SK-N-MC (cell line): Measurements from ENCODE around the gene PIK3CD.

Source experiments
- DNase-seq: peaks from one replicate; pipeline ENCODE4 v3.0.0-alpha.2; 2011; ENCODE audit warnings: low read depth, low spot score
- H3K27ac ChIP-seq: fragments of 200-600 bp; sonication (generic); 2 replicates; pipeline ENCODE4 v1.5.1; 2016; ENCODE audit warnings: mixed run types
- H3K36me3 ChIP-seq: fragments of 200-600 bp; sonication (generic); 2 replicates; pipeline ENCODE4 v1.6.1; 2017; ENCODE audit warnings: antibody characterized with exemption, low read length, mixed read lengths; ENCODE audit not compliant: insufficient read depth
- H3K4me3 ChIP-seq: fragments of 200-600 bp; sonication (generic); 2 replicates; pipeline ENCODE4 v1.5.1; 2016
- H3K9ac ChIP-seq: fragments of 200-600 bp; sonication (generic); 2 replicates; pipeline ENCODE4 v1.8.0; 2017; ENCODE audit warnings: mixed run types, mixed read lengths; ENCODE audit not compliant: insufficient read length
- H3K9me3 ChIP-seq: fragments of 200-600 bp; sonication (generic); 2 replicates; pipeline ENCODE4 v1.6.1; 2017; ENCODE audit warnings: low read depth, mild to moderate bottlenecking, antibody characterized with exemption, low read length, moderate library complexity, mixed read lengths
- EZH2 ChIP-seq: fragments of 200-600 bp; sonication (generic); IDR thresholded peaks from one replicate; pipeline ENCODE4 v1.6.1; 2017; ENCODE audit warnings: antibody characterized with exemption
- FOXP2 ChIP-seq: optimal IDR thresholded peaks from 2 replicates; pipeline ENCODE3; 2011; ENCODE audit warnings: mild to moderate bottlenecking, moderate library complexity; ENCODE audit not compliant: insufficient read depth; ENCODE audit errors: extremely low read length, control extremely low read depth
- POLR2AphosphoS5 ChIP-seq: IDR thresholded peaks from 2 replicates; pipeline ENCODE4 v1.6.1; 2012; ENCODE audit warnings: mild to moderate bottlenecking, low read depth, low read length, borderline replicate concordance

PIK3CD gene

DNA sequence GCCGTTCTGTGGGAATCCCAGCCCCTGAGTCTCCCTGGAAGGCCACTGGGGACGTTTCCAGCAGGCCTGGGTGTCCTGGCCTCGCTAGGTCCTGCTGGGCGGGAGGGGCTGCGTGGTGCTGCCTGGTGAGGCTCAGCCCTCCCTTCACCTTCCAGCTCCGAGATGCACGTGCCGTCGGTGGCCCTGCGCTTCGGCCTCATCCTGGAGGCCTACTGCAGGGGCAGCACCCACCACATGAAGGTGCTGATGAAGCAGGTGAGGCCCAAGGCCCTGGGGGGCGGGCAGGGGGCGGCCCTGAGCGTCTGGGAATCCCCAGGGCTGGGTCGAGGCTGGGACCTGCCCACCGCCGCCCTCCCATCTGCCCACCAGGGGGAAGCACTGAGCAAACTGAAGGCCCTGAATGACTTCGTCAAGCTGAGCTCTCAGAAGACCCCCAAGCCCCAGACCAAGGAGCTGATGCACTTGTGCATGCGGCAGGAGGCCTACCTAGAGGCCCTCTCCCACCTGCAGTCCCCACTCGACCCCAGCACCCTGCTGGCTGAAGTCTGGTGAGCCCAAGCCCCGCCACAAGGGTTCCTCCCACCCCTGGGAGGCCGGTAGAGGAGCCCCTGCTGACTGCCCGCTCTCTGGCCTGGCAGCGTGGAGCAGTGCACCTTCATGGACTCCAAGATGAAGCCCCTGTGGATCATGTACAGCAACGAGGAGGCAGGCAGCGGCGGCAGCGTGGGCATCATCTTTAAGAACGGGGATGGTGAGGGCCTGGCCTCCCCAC is 70.3 kb downstream of the PIK3CD start:
- TF ChIP-seq FOXP2 (no peak), POLR2AphosphoS5 (no peak), EZH2 (no peak)
- no peaks in the 10 kb centered on the region for H3K9me3 ChIP-seq
- no peak for DNase-seq
- H3K27ac ChIP-seq, result no peak overlapping the region
- H3K4me3 ChIP-seq, result no peak overlapping the region
- no peak overlapping the region for H3K9ac ChIP-seq
- no peaks in the 10 kb centered on the region for H3K36me3 ChIP-seq

DNA sequence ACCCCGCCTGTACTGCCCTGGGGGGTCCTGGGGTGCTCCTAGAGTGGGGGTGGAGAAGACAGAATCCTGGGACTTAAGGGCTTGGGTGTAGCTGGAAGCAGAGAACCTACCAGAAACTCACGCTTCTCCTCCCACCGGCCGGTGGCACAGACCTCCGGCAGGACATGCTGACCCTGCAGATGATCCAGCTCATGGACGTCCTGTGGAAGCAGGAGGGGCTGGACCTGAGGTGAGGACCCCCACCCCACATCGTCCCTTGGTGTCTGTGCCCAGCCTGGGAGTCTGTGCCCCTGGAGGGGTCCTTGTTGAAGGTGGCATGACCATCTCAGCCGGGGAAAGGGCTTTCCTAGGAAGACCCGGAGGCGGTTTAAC is 70.8 kb downstream of the PIK3CD start:
- H3K36me3 ChIP-seq, result no peaks in the 10 kb centered on the region

DNA sequence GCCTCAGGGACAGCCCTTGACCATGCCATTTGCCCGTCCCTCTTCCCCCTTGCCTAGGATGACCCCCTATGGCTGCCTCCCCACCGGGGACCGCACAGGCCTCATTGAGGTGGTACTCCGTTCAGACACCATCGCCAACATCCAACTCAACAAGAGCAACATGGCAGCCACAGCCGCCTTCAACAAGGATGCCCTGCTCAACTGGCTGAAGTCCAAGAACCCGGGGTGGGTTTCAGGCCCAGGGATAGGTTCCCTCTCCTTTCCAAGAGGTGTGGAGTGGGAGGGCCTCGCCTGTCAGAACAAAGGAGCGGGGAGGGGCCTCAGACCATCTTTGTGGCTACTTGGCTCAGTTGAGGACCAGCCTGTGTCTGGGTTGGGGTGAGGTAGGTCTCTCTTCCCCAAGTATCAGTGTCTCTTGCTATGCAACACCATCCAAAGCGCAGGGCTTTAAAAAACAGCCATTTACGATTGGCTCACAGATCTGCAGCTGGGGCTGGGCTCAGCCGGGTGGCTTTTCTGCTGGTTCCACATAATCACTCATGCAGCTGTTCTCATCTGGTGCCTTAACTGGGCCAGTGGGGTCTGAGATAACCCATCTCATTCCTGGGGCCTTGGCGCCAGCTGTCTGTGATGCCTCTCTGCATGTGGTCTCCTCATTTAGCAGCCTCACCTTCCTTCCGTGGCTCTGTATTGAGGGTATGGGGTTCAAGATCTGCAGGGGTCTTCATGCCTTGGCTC is 71.7 kb downstream of the PIK3CD start:
- no peak for DNase-seq
- H3K27ac ChIP-seq, result no peak overlapping the region

More for the DNA sequence above, 70.8 kb downstream of the PIK3CD start:
- Histone ChIP-seq H3K9me3 (no peaks in the 10 kb centered on the region), H3K4me3 (no peak overlapping the region), H3K27ac (no peak overlapping the region), H3K9ac (no peak overlapping the region)
- DNase-seq, result no peak
- no peak for TF ChIP-seq EZH2
- TF ChIP-seq FOXP2, result no peak
- TF ChIP-seq POLR2AphosphoS5, result no peak

DNA sequence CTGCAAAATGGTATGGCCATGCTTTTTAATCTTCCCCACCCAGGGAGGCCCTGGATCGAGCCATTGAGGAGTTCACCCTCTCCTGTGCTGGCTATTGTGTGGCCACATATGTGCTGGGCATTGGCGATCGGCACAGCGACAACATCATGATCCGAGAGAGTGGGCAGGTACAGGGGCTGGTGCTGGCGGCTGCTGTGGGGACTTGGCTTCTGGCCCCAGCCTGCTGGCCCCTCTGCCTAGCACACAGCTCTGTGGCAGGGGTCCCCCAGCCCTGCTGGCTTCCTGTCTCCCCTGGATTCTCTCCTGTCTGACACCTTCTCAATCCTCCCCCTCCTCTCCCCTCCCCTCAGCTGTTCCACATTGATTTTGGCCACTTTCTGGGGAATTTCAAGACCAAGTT is 72.4 kb downstream of the PIK3CD start:
- Histone ChIP-seq H3K4me3 (no peak overlapping the region), H3K27ac (no peak overlapping the region), H3K9me3 (no peaks in the 10 kb centered on the region), H3K9ac (no peak overlapping the region), H3K36me3 (no peaks in the 10 kb centered on the region)
- TF ChIP-seq EZH2 (no peak), POLR2AphosphoS5 (no peak), FOXP2 (no peak)
- DNase-seq, result no peak

More for the DNA sequence above, 71.7 kb downstream of the PIK3CD start:
- no peaks in the 10 kb centered on the region for H3K36me3 ChIP-seq
- H3K9ac ChIP-seq, result no peak overlapping the region
- H3K9me3 ChIP-seq, result no peaks in the 10 kb centered on the region
- no peak overlapping the region for H3K4me3 ChIP-seq
- TF ChIP-seq POLR2AphosphoS5 (no peak), EZH2 (no peak), FOXP2 (no peak)

DNA sequence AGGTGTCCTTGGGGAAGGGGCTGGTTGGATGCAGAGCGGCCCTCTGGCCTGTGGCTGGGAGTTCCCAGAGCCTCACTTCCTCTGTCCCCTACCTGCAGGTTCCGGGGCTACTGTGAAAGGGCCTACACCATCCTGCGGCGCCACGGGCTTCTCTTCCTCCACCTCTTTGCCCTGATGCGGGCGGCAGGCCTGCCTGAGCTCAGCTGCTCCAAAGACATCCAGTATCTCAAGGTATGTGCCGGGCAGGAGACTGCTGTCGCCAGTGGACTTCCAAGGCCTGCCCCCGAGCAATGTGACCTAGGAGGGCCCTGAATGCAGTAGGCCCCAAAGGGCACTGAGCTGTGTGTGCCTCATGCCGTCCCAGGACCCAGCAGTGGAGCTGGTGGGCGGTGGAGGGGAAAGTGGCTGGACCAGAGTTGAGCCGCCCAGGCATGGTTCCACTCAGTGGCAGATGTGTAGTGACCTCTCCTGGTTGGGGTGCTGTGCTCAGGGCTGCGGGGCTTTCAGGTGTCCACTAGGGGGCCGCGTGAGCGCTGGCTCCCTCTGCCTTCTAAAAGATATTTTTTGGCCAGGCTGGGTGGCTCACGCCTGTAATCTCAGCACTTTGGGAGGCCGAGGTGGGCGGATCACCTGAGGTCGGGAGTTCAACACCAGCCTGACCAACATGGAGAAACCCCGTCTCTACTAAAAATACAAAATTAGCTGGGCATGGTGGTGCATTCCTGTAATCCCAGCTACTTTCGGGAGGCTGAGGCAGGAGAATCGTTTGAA is 73.4 kb downstream of the PIK3CD start:
- DNase-seq, result no peak
- peaks cover 4% of the 10 kb centered on the region; the same call in 1 of the 2 replicates for H3K36me3 ChIP-seq
- H3K9ac ChIP-seq, result no peak overlapping the region
- TF ChIP-seq EZH2, result no peak
- no peak for TF ChIP-seq FOXP2
- TF ChIP-seq POLR2AphosphoS5, result no peak
- H3K4me3 ChIP-seq, result no peak overlapping the region
- no peak overlapping the region for H3K27ac ChIP-seq
- H3K9me3 ChIP-seq, result no peaks in the 10 kb centered on the region

DNA sequence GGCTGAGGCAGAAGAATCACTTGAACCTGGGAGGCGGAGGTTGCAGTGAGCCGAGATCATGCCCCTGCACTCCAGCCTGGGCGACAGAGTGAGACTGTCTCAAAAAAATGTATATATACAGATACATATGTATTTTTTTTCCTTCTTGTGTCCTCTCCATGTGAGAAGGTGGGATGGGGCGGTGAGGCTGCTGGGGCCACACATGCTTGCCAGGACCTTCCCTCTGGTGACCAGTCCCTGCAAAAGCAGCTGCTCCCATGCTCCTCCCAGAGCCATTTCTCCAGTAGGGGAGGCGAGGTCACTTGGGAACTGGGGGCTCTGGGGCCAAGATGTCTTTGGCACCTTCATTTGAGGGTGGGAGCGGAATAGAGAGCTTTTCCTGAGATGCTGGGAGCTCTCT is 74.9 kb downstream of the PIK3CD start:
- TF ChIP-seq POLR2AphosphoS5 (no peak), EZH2 (no peak), FOXP2 (no peak)
- Histone ChIP-seq H3K9me3 (no peaks in the 10 kb centered on the region), H3K4me3 (no peak overlapping the region), H3K27ac (no peak overlapping the region), H3K9ac (no peak overlapping the region), H3K36me3 (peaks cover 19% of the 10 kb centered on the region)
- no peak for DNase-seq

DNA sequence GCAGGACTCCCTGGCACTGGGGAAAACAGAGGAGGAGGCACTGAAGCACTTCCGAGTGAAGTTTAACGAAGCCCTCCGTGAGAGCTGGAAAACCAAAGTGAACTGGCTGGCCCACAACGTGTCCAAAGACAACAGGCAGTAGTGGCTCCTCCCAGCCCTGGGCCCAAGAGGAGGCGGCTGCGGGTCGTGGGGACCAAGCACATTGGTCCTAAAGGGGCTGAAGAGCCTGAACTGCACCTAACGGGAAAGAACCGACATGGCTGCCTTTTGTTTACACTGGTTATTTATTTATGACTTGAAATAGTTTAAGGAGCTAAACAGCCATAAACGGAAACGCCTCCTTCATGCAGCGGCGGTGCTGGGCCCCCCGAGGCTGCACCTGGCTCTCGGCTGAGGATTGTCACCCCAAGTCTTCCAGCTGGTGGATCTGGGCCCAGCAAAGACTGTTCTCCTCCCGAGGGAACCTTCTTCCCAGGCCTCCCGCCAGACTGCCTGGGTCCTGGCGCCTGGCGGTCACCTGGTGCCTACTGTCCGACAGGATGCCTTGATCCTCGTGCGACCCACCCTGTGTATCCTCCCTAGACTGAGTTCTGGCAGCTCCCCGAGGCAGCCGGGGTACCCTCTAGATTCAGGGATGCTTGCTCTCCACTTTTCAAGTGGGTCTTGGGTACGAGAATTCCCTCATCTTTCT is 75.5 kb downstream of the PIK3CD start:
- Histone ChIP-seq H3K9me3 (no peaks in the 10 kb centered on the region), H3K4me3 (no peak overlapping the region), H3K27ac (no peak overlapping the region), H3K36me3 (peaks cover 25% of the 10 kb centered on the region), H3K9ac (no peak overlapping the region)
- no peak for DNase-seq
- no peak for TF ChIP-seq POLR2AphosphoS5
- no peak for TF ChIP-seq FOXP2
- no peak for TF ChIP-seq EZH2
